ENCODE measurements around the gene NAA15.

NAA15 gene

GRCh38 chr4:139266583-139267257 is 34.6 kb upstream of the NAA15 start:
- H4K20me1 ChIP-seq (ENCODE audit: insufficient read depth, low read length, poor library complexity, severe bottlenecking) = no peaks in the 10 kb centered on the region
- H3K9ac ChIP-seq (ENCODE audit: low read depth, low read length, poor library complexity, severe bottlenecking) = peak overlapping the region; percentile 74
- H3K9me3 ChIP-seq (ENCODE audit: insufficient read depth, low read depth, low read length) = no peaks in the 10 kb centered on the region
- peak overlapping the region; percentile 89 for H2AFZ ChIP-seq (ENCODE audit: low read length)
- H3K4me3 ChIP-seq (ENCODE audit: low read length, poor library complexity, severe bottlenecking) = peak overlapping the region; percentile 76
- no peaks in the 10 kb centered on the region for H3K27me3 ChIP-seq (ENCODE audit: insufficient read depth, low read length, poor library complexity, severe bottlenecking)
- TF ChIP-seq EZH2phosphoT487 (IDR thresholded peaks at IDR 0.05; ENCODE audit: borderline replicate concordance) = no peak
- peak overlapping the region; percentile 80 for H3K4me2 ChIP-seq (ENCODE audit: low read depth, low read length, poor library complexity, severe bottlenecking)
- H3K9me2 ChIP-seq (replicated peaks; ENCODE audit: low read depth, low read length) = no peaks in the 10 kb centered on the region
- peaks cover 34% of the 10 kb centered on the region for H3K4me1 ChIP-seq (ENCODE audit: insufficient read depth, low read length, poor library complexity, severe bottlenecking)
- no peaks in the 10 kb centered on the region for H3K36me3 ChIP-seq (ENCODE audit: insufficient read depth, low read length)
- H3F3A ChIP-seq (ENCODE audit: low read depth) = peaks cover 14% of the 10 kb centered on the region; the same call in 1 of the 2 replicates
- H3K79me2 ChIP-seq (ENCODE audit: insufficient read depth, low read length) = no peaks in the 10 kb centered on the region

GRCh38 chr4:139267301-139267700 is 34.0 kb upstream of the NAA15 start:
- no peaks in the 10 kb centered on the region for H3K36me3 ChIP-seq (ENCODE audit: insufficient read depth, low read length)
- TF ChIP-seq, protein P1, sequence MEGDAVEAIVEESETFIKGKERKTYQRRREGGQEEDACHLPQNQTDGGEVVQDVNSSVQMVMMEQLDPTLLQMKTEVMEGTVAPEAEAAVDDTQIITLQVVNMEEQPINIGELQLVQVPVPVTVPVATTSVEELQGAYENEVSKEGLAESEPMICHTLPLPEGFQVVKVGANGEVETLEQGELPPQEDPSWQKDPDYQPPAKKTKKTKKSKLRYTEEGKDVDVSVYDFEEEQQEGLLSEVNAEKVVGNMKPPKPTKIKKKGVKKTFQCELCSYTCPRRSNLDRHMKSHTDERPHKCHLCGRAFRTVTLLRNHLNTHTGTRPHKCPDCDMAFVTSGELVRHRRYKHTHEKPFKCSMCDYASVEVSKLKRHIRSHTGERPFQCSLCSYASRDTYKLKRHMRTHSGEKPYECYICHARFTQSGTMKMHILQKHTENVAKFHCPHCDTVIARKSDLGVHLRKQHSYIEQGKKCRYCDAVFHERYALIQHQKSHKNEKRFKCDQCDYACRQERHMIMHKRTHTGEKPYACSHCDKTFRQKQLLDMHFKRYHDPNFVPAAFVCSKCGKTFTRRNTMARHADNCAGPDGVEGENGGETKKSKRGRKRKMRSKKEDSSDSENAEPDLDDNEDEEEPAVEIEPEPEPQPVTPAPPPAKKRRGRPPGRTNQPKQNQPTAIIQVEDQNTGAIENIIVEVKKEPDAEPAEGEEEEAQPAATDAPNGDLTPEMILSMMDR (conservative IDR thresholded peaks at IDR 0.05; ENCODE audit: low read length) = no peak
- TF ChIP-seq EZH2phosphoT487 (IDR thresholded peaks at IDR 0.05; ENCODE audit: borderline replicate concordance) = no peak
- no peaks in the 10 kb centered on the region for H3K79me2 ChIP-seq (ENCODE audit: insufficient read depth, low read length)
- H3K4me3 ChIP-seq (ENCODE audit: low read length, poor library complexity, severe bottlenecking) = peak overlapping the region; percentile 76
- no peaks in the 10 kb centered on the region for H3K27me3 ChIP-seq (ENCODE audit: insufficient read depth, low read length, poor library complexity, severe bottlenecking)
- no peaks in the 10 kb centered on the region for H3K9me2 ChIP-seq (replicated peaks; ENCODE audit: low read depth, low read length)
- peaks cover 34% of the 10 kb centered on the region for H3K4me1 ChIP-seq (ENCODE audit: insufficient read depth, low read length, poor library complexity, severe bottlenecking)
- peak overlapping the region; percentile 80 for H3K4me2 ChIP-seq (ENCODE audit: low read depth, low read length, poor library complexity, severe bottlenecking)
- H4K20me1 ChIP-seq (ENCODE audit: insufficient read depth, low read length, poor library complexity, severe bottlenecking) = no peaks in the 10 kb centered on the region
- peak overlapping the region; percentile 74 for H3K9ac ChIP-seq (ENCODE audit: low read depth, low read length, poor library complexity, severe bottlenecking)
- no peaks in the 10 kb centered on the region for H3K9me3 ChIP-seq (ENCODE audit: insufficient read depth, low read depth, low read length)
- peaks cover 14% of the 10 kb centered on the region; the same call in 1 of the 2 replicates for H3F3A ChIP-seq (ENCODE audit: low read depth)
- H2AFZ ChIP-seq (ENCODE audit: low read length) = peak overlapping the region; percentile 89

DNA sequence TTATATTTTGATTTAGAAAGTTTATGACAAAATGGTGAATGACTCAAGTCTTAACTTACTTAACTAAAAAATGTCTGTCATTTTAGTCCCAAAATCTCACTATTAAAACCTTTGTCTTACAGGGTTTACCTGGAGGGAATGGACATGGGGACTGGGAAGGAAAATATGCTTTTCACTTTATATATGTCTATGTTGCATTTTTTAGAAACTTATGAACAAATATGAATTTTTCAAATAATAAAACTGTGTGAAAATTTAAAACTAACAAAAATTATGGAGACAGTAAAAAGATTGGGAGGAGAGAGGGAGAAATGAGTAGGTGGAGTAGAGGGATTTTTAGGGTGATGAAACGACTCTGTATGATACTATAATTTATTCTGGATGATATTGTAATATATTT is 27.5 kb upstream of the NAA15 start:
- Histone ChIP-seq H3K4me1 (ENCODE audit: insufficient read depth, low read length, poor library complexity, severe bottlenecking) (no peaks in the 10 kb centered on the region), H3K79me2 (ENCODE audit: insufficient read depth, low read length) (no peaks in the 10 kb centered on the region), H3K9me3 (ENCODE audit: insufficient read depth, low read depth, low read length) (no peaks in the 10 kb centered on the region), H3K36me3 (ENCODE audit: insufficient read depth, low read length) (no peaks in the 10 kb centered on the region), H4K20me1 (ENCODE audit: insufficient read depth, low read length, poor library complexity, severe bottlenecking) (no peaks in the 10 kb centered on the region), H3K27me3 (ENCODE audit: insufficient read depth, low read length, poor library complexity, severe bottlenecking) (no peaks in the 10 kb centered on the region), H3F3A (ENCODE audit: low read depth) (peaks cover 3% of the 10 kb centered on the region; the same call in 1 of the 2 replicates), H3K4me3 (ENCODE audit: low read length, poor library complexity, severe bottlenecking) (no peak overlapping the region), H3K4me2 (ENCODE audit: low read depth, low read length, poor library complexity, severe bottlenecking) (no peak overlapping the region), H2AFZ (ENCODE audit: low read length) (no peak overlapping the region), H3K9me2 (replicated peaks; ENCODE audit: low read depth, low read length) (no peaks in the 10 kb centered on the region), H3K9ac (ENCODE audit: low read depth, low read length, poor library complexity, severe bottlenecking) (no peak overlapping the region)
- TF ChIP-seq, protein P1 (conservative IDR thresholded peaks at IDR 0.05; ENCODE audit: low read length) = no peak
- no peak for TF ChIP-seq EZH2phosphoT487 (IDR thresholded peaks at IDR 0.05; ENCODE audit: borderline replicate concordance)

DNA sequence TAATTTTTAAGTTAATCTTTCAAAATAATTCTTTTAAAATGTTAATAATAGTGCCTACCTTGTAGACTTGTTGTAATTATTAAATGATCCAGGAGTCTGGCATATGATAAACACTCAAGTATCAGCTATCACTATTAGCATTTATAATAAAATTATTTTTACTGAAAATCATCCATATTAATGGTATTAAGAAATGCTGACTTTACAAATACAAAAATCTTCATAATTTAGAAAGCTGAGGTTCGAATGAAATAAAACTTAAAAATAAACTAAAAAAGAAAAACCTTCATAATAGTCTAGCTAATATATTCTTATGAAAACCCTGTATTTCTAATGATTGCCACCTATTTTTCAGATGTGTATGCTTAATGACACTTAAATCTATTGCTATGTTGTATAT is 26.5 kb upstream of the NAA15 start:
- H4K20me1 ChIP-seq (ENCODE audit: insufficient read depth, low read length, poor library complexity, severe bottlenecking) = no peaks in the 10 kb centered on the region
- no peak overlapping the region for H3K4me3 ChIP-seq (ENCODE audit: low read length, poor library complexity, severe bottlenecking)

More for the DNA sequence above, 26.5 kb upstream of the NAA15 start:
- no peaks in the 10 kb centered on the region for H3K79me2 ChIP-seq (ENCODE audit: insufficient read depth, low read length)
- TF ChIP-seq, protein P1 (conservative IDR thresholded peaks at IDR 0.05; ENCODE audit: low read length) = no peak
- no peak for TF ChIP-seq EZH2phosphoT487 (IDR thresholded peaks at IDR 0.05; ENCODE audit: borderline replicate concordance)
- no peaks in the 10 kb centered on the region for H3K9me2 ChIP-seq (replicated peaks; ENCODE audit: low read depth, low read length)
- H3K36me3 ChIP-seq (ENCODE audit: insufficient read depth, low read length) = no peaks in the 10 kb centered on the region
- no peaks in the 10 kb centered on the region for H3K27me3 ChIP-seq (ENCODE audit: insufficient read depth, low read length, poor library complexity, severe bottlenecking)
- H3K4me2 ChIP-seq (ENCODE audit: low read depth, low read length, poor library complexity, severe bottlenecking) = no peak overlapping the region
- no peak overlapping the region for H3K9ac ChIP-seq (ENCODE audit: low read depth, low read length, poor library complexity, severe bottlenecking)
- no peaks in the 10 kb centered on the region for H3K4me1 ChIP-seq (ENCODE audit: insufficient read depth, low read length, poor library complexity, severe bottlenecking)
- H3K9me3 ChIP-seq (ENCODE audit: insufficient read depth, low read depth, low read length) = no peaks in the 10 kb centered on the region
- H2AFZ ChIP-seq (ENCODE audit: low read length) = no peak overlapping the region
- H3F3A ChIP-seq (ENCODE audit: low read depth) = peaks cover 3% of the 10 kb centered on the region; the same call in 1 of the 2 replicates

All from Loucy (cell line).